ENCODE measurements around the gene YWHAE.

Gene YWHAE

GRCh38 chr17:1368588-1368987, 31.4 kb downstream of the YWHAE start:
- Histone ChIP-seq H3K9me3 (ENCODE audit: control extremely low read depth in 1 of 5, control insufficient read depth in 4 of 5, insufficient read depth in 2 of 5, low read depth in 1 of 5, low read length in 4 of 5) (no peaks in the 10 kb centered on the region), H3K4me3 (ENCODE audit: control insufficient read depth in 1 of 7, extremely low read depth in 1 of 7, insufficient read depth in 4 of 7, low read depth in 2 of 7, low read length in 6 of 7) (no peak overlapping the region), H3K27me3 (replicated peaks in 2 of 5; ENCODE audit: control insufficient read depth in 4 of 5, insufficient read depth in 5 of 5, low read length in 4 of 5) (no peaks in the 10 kb centered on the region), H3K36me3 (ENCODE audit: control insufficient read depth in 4 of 4, insufficient read depth in 4 of 4, low read length in 3 of 4) (peaks cover 3 to 22% (median 13%) of the 10 kb centered on the region in 4 experiments), H3K27ac (ENCODE audit: insufficient read depth in 1 of 2, low read depth in 1 of 2, low read length in 2 of 2, poor library complexity in 1 of 2, severe bottlenecking in 2 of 2) (peak overlapping the region in 1 of 2 experiments; percentile 25), H3K4me1 (ENCODE audit: control extremely low read depth in 1 of 4, control insufficient read depth in 4 of 4, insufficient read depth in 4 of 4, low read length in 3 of 4) (peaks cover 0 to 20% (median 10%) of the 10 kb centered on the region in 4 experiments)
- 100% methylated on average over 1 of the region's 4 CpGs for WGBS (ENCODE audit: insufficient coverage)
- ChIA-PET CTCF (interaction anchor here (1.4 kb wide), 1 partner anchor 18 kb away, joined by 5 read pairs; no protein-coding TSS in a partner anchor), POLR2A (no interaction called here)
- DNase-seq: no peak

- H3K9me3 ChIP-seq (ENCODE audit: control extremely low read depth in 1 of 5, control insufficient read depth in 4 of 5, insufficient read depth in 2 of 5, low read depth in 1 of 5, low read length in 4 of 5): no peaks in the 10 kb centered on the region
- no peaks in the 10 kb centered on the region for H3K27me3 ChIP-seq (replicated peaks in 2 of 5; ENCODE audit: control insufficient read depth in 4 of 5, insufficient read depth in 5 of 5, low read length in 4 of 5)
- WGBS (ENCODE audit: insufficient coverage): 90% methylated on average over 2 of the region's 5 CpGs
- H3K36me3 ChIP-seq (ENCODE audit: control insufficient read depth in 4 of 4, insufficient read depth in 4 of 4, low read length in 3 of 4): peaks cover 5 to 23% (median 11%) of the 10 kb centered on the region in 4 experiments
- DNase-seq: no peak
- POLR2A ChIA-PET: no interaction called here
- H3K4me3 ChIP-seq (ENCODE audit: control insufficient read depth in 1 of 7, extremely low read depth in 1 of 7, insufficient read depth in 4 of 7, low read depth in 2 of 7, low read length in 6 of 7): no peak overlapping the region
- CTCF ChIA-PET: interaction anchor here (1.4 to 7.4 kb wide), 3 partner anchors 16 to 149 kb away, joined by 5 to 83 read pairs (median 16); partner anchors contain the start of gene INPP5K
- H3K27ac ChIP-seq (ENCODE audit: insufficient read depth in 1 of 2, low read depth in 1 of 2, low read length in 2 of 2, poor library complexity in 1 of 2, severe bottlenecking in 2 of 2): peak overlapping the region in 1 of 2 experiments; percentile 27
- peaks cover 6 to 32% (median 23%) of the 10 kb centered on the region in 4 experiments for H3K4me1 ChIP-seq (ENCODE audit: control extremely low read depth in 1 of 4, control insufficient read depth in 4 of 4, insufficient read depth in 4 of 4, low read length in 3 of 4)
Observed at GRCh38 chr17:1367351-1367745, 32.7 kb downstream of the YWHAE start.

- Histone ChIP-seq H3K4me1 (ENCODE audit: control extremely low read depth in 1 of 4, control insufficient read depth in 4 of 4, insufficient read depth in 4 of 4, low read length in 3 of 4) (peaks cover 11 to 39% (median 30%) of the 10 kb centered on the region in 4 experiments), H3K27ac (ENCODE audit: insufficient read depth in 1 of 2, low read depth in 1 of 2, low read length in 2 of 2, poor library complexity in 1 of 2, severe bottlenecking in 2 of 2) (no peak overlapping the region)
Observed at GRCh38 chr17:1366234-1366633, 33.8 kb downstream of the YWHAE start.

GRCh38 chr17:1365445-1366039, 34.5 kb downstream of the YWHAE start:
- POLR2A ChIA-PET: interaction anchor here (0.6 to 1.7 kb wide), 4 partner anchors 17 to 168 kb away, joined by 3 to 13 read pairs (median 5); partner anchors contain the start of gene YWHAE
- H3K4me3 ChIP-seq (ENCODE audit: control insufficient read depth in 1 of 7, extremely low read depth in 1 of 7, insufficient read depth in 4 of 7, low read depth in 2 of 7, low read length in 6 of 7): no peak overlapping the region
- CTCF ChIA-PET: interaction anchor here (0.8 to 7.4 kb wide), 29 partner anchors 9 to 264 kb away, joined by 3 to 83 read pairs (median 5); partner anchors contain the start of genes INPP5K and YWHAE
- 67% methylated on average over 4 of the region's 11 CpGs for WGBS (ENCODE audit: insufficient coverage)
- peak overlapping the region in 1 of 2 experiments; percentile 25 for H3K27ac ChIP-seq (ENCODE audit: insufficient read depth in 1 of 2, low read depth in 1 of 2, low read length in 2 of 2, poor library complexity in 1 of 2, severe bottlenecking in 2 of 2)
- H3K36me3 ChIP-seq (ENCODE audit: control insufficient read depth in 4 of 4, insufficient read depth in 4 of 4, low read length in 3 of 4): peaks cover 5 to 22% (median 13%) of the 10 kb centered on the region in 4 experiments
- no peaks in the 10 kb centered on the region for H3K27me3 ChIP-seq (replicated peaks in 2 of 5; ENCODE audit: control insufficient read depth in 4 of 5, insufficient read depth in 5 of 5, low read length in 4 of 5)
- H3K9me3 ChIP-seq (ENCODE audit: control extremely low read depth in 1 of 5, control insufficient read depth in 4 of 5, insufficient read depth in 2 of 5, low read depth in 1 of 5, low read length in 4 of 5): no peaks in the 10 kb centered on the region
- peaks cover 13 to 44% (median 34%) of the 10 kb centered on the region in 4 experiments for H3K4me1 ChIP-seq (ENCODE audit: control extremely low read depth in 1 of 4, control insufficient read depth in 4 of 4, insufficient read depth in 4 of 4, low read length in 3 of 4)
- DNase-seq: peak; percentile 84 to 92 (median 89)

More at GRCh38 chr17:1366234-1366633, 33.8 kb downstream of the YWHAE start:
- Histone ChIP-seq H3K27me3 (replicated peaks in 2 of 5; ENCODE audit: control insufficient read depth in 4 of 5, insufficient read depth in 5 of 5, low read length in 4 of 5) (no peaks in the 10 kb centered on the region), H3K36me3 (ENCODE audit: control insufficient read depth in 4 of 4, insufficient read depth in 4 of 4, low read length in 3 of 4) (peaks cover 5 to 18% (median 11%) of the 10 kb centered on the region in 4 experiments), H3K4me3 (ENCODE audit: control insufficient read depth in 1 of 7, extremely low read depth in 1 of 7, insufficient read depth in 4 of 7, low read depth in 2 of 7, low read length in 6 of 7) (no peak overlapping the region), H3K9me3 (ENCODE audit: control extremely low read depth in 1 of 5, control insufficient read depth in 4 of 5, insufficient read depth in 2 of 5, low read depth in 1 of 5, low read length in 4 of 5) (no peaks in the 10 kb centered on the region)
- POLR2A ChIA-PET: interaction anchor here (1.7 kb wide), 1 partner anchor 34 kb away, joined by 13 read pairs; the partner anchor contains the start of gene YWHAE
- CTCF ChIA-PET: interaction anchor here (0.7 to 7.4 kb wide), 21 partner anchors 11 to 264 kb away, joined by 3 to 83 read pairs (median 5); partner anchors contain the start of genes INPP5K and YWHAE
- WGBS (ENCODE audit: insufficient coverage): 83% methylated on average over 3 of the region's 7 CpGs
- no peak for DNase-seq

- WGBS (ENCODE audit: insufficient coverage): 11% methylated on average over 3 of the region's 3 CpGs
- Histone ChIP-seq H3K9me3 (ENCODE audit: control extremely low read depth in 1 of 5, control insufficient read depth in 4 of 5, insufficient read depth in 2 of 5, low read depth in 1 of 5, low read length in 4 of 5) (no peaks in the 10 kb centered on the region), H3K27me3 (replicated peaks in 2 of 5; ENCODE audit: control insufficient read depth in 4 of 5, insufficient read depth in 5 of 5, low read length in 4 of 5) (no peaks in the 10 kb centered on the region), H3K36me3 (ENCODE audit: control insufficient read depth in 4 of 4, insufficient read depth in 4 of 4, low read length in 3 of 4) (peaks cover 7 to 35% (median 21%) of the 10 kb centered on the region in 4 experiments), H3K4me3 (ENCODE audit: control insufficient read depth in 1 of 7, extremely low read depth in 1 of 7, insufficient read depth in 4 of 7, low read depth in 2 of 7, low read length in 6 of 7) (peak overlapping the region in 2 of 7 experiments; percentile 0 to 35), H3K4me1 (ENCODE audit: control extremely low read depth in 1 of 4, control insufficient read depth in 4 of 4, insufficient read depth in 4 of 4, low read length in 3 of 4) (peaks cover 13 to 45% (median 36%) of the 10 kb centered on the region in 4 experiments), H3K27ac (ENCODE audit: insufficient read depth in 1 of 2, low read depth in 1 of 2, low read length in 2 of 2, poor library complexity in 1 of 2, severe bottlenecking in 2 of 2) (peak overlapping the region in 1 of 2 experiments; percentile 49)
- POLR2A ChIA-PET: interaction anchor here (0.5 to 1.7 kb wide), 4 partner anchors 9 to 153 kb away, joined by 3 to 9 read pairs (median 4); partner anchors contain the start of gene INPP5K
- CTCF ChIA-PET: interaction anchor here (0.5 to 7.4 kb wide), 9 partner anchors 9 to 166 kb away, joined by 3 to 83 read pairs (median 4); partner anchors contain the start of gene INPP5K
- peak; percentile 42 to 70 (median 68) for DNase-seq
Observed at GRCh38 chr17:1362964-1363363, 37.1 kb downstream of the YWHAE start.

- peak overlapping the region in 3 of 7 experiments; percentile 12 to 50 (median 35) for H3K4me3 ChIP-seq (ENCODE audit: control insufficient read depth in 1 of 7, extremely low read depth in 1 of 7, insufficient read depth in 4 of 7, low read depth in 2 of 7, low read length in 6 of 7)
- CTCF ChIA-PET: interaction anchor here (0.5 to 7.4 kb wide), 14 partner anchors 9 to 171 kb away, joined by 3 to 83 read pairs (median 4); partner anchors contain the start of gene INPP5K
- WGBS (ENCODE audit: insufficient coverage): 24% methylated on average over 6 of the region's 10 CpGs
- peak overlapping the region in 1 of 2 experiments; percentile 49 for H3K27ac ChIP-seq (ENCODE audit: insufficient read depth in 1 of 2, low read depth in 1 of 2, low read length in 2 of 2, poor library complexity in 1 of 2, severe bottlenecking in 2 of 2)
- peaks cover 13 to 45% (median 36%) of the 10 kb centered on the region in 4 experiments for H3K4me1 ChIP-seq (ENCODE audit: control extremely low read depth in 1 of 4, control insufficient read depth in 4 of 4, insufficient read depth in 4 of 4, low read length in 3 of 4)
- no peaks in the 10 kb centered on the region for H3K27me3 ChIP-seq (replicated peaks in 2 of 5; ENCODE audit: control insufficient read depth in 4 of 5, insufficient read depth in 5 of 5, low read length in 4 of 5)
- DNase-seq: peak; percentile 20 to 68 (median 65)
- POLR2A ChIA-PET: interaction anchor here (0.5 to 1.7 kb wide), 5 partner anchors 9 to 154 kb away, joined by 3 to 9 read pairs (median 4); partner anchors contain the start of gene INPP5K
- no peaks in the 10 kb centered on the region for H3K9me3 ChIP-seq (ENCODE audit: control extremely low read depth in 1 of 5, control insufficient read depth in 4 of 5, insufficient read depth in 2 of 5, low read depth in 1 of 5, low read length in 4 of 5)
- peaks cover 7 to 42% (median 24%) of the 10 kb centered on the region in 4 experiments for H3K36me3 ChIP-seq (ENCODE audit: control insufficient read depth in 4 of 4, insufficient read depth in 4 of 4, low read length in 3 of 4)
Observed at GRCh38 chr17:1362065-1362848, 37.8 kb downstream of the YWHAE start.

All from common myeloid progenitor, CD34-positive (primary cell).